ENCODE results near the gene P2RY2. TPM values are rescaled to one million over a fixed set of nuclear protein-coding genes. Genes with fewer than 3 reads are reported as not detected.

The P2RY2 gene
- total and polyA plus RNA-seq, 2 of the 8 experiments (the other 6 are each of a cell fraction or from before 2014, with no cell fraction given) = 1.0 to 1.5 TPM

- no peak for TF ChIP-seq SIRT6 (IDR thresholded peaks at IDR 0.05; ENCODE audit: low read length)
- TF ChIP-seq SP1 (IDR thresholded peaks at IDR 0.05; ENCODE audit: low read depth, low read length) = peak; percentile 78
- TF ChIP-seq BRCA1 (IDR thresholded peaks at IDR 0.05; ENCODE audit: low read depth, low read length) = no peak
- TF ChIP-seq KDM4A (IDR thresholded peaks at IDR 0.05; ENCODE audit: low read depth, low read length, severe bottlenecking) = peak; percentile 86
- no peak for TF ChIP-seq RXRA (IDR thresholded peaks at IDR 0.05; ENCODE audit: insufficient read depth, low read depth, low read length)
- TF ChIP-seq USF2 (IDR thresholded peaks at IDR 0.05; ENCODE audit: low read length) = no peak
- TF ChIP-seq MAX (IDR thresholded peaks at IDR 0.05) = peak; percentile 43; the same call in 1 of the 2 replicates
- 0 out of 2 replicates have a peak, but pooled peaks have one; percentile 53 for TF ChIP-seq GABPA (IDR thresholded peaks at IDR 0.05; ENCODE audit: borderline replicate concordance, insufficient read depth, low read length)
- no peak for TF ChIP-seq JUN (IDR thresholded peaks at IDR 0.05; ENCODE audit: low read depth, low read length)
- 0 out of 2 replicates have a peak, but pooled peaks have one; percentile 52 for TF ChIP-seq YY1 (IDR thresholded peaks at IDR 0.05; ENCODE audit: low read depth, low read length)
- TF ChIP-seq CBX5 (IDR thresholded peaks at IDR 0.05; ENCODE audit: low read depth, low read length) = no peak
- TF ChIP-seq RAD21 (IDR thresholded peaks at IDR 0.05 in 1 of 2, conservative IDR thresholded peaks at IDR 0.05 in 1 of 2; ENCODE audit: low read depth in 2 of 2, low read length in 2 of 2) = peak; percentile 80 to 85
- TF ChIP-seq CEBPB (IDR thresholded peaks at IDR 0.05; ENCODE audit: low read depth, low read length) = no peak
- no peak for TF ChIP-seq TAF7 (optimal IDR thresholded peaks at IDR 0.05; ENCODE audit: borderline replicate concordance, low read depth, low read length)
- TF ChIP-seq EP300 (IDR thresholded peaks at IDR 0.05; ENCODE audit: borderline replicate concordance in 1 of 2, low read depth in 2 of 2, low read length in 2 of 2) = no peak
- TF ChIP-seq ASH2L (IDR thresholded peaks at IDR 0.05; ENCODE audit: low read length) = no peak
- TF ChIP-seq TEAD4 (IDR thresholded peaks at IDR 0.05; ENCODE audit: low read depth, low read length) = 0 out of 2 replicates have a peak, but pooled peaks have one; percentile 47
- peak in 1 of 2 experiments; percentile 59; a peak in 1 of 4 replicates for TF ChIP-seq SIN3A (conservative IDR thresholded peaks at IDR 0.05 in 1 of 2, IDR thresholded peaks at IDR 0.05 in 1 of 2; ENCODE audit: low read depth in 1 of 2, low read length in 2 of 2)
- 0 out of 4 replicates have a peak, but pooled peaks of 1 of the 2 experiments have one; percentile 24 for TF ChIP-seq HDAC2 (IDR thresholded peaks at IDR 0.05; ENCODE audit: borderline replicate concordance in 1 of 2, low read depth in 2 of 2, low read length in 2 of 2)
Observed at GRCh38 chr11:73242251-73243092, 24.4 kb downstream of the P2RY2 start (continued).
